Astrocyte of the cerebellum (primary cell): ENCODE measurements around the gene APRT.
"Not testable (repeated sequence)": the region's sequence is repeated elsewhere in the genome, so short reads cannot be mapped to it uniquely, and the experiment has no call there.

ENCODE experiments used
- DNase-seq: peaks from one replicate; pipeline ENCODE4 v3.0.0-alpha.2; 2011; ENCODE audit warnings: low read depth
- H3K4me3 ChIP-seq: 2 replicates; pipeline ENCODE4 v1.5.1; 2011; ENCODE audit warnings: mild to moderate bottlenecking, low read depth, low read length, moderate library complexity
- in situ Hi-C: cut with HindIII; loops from 2 replicates; pipeline ENCODE4 v1.10.0; 2017; ENCODE audit warnings: low sequenced_read_pairs
- TF ChIP-seq, protein P1 (sequence below): IDR thresholded peaks from 2 replicates; pipeline ENCODE4 v1.5.1; 2012; ENCODE audit warnings: low read length, low read depth, moderate library complexity, mild to moderate bottlenecking; ENCODE audit errors: missing control alignments

Gene APRT

DNA sequence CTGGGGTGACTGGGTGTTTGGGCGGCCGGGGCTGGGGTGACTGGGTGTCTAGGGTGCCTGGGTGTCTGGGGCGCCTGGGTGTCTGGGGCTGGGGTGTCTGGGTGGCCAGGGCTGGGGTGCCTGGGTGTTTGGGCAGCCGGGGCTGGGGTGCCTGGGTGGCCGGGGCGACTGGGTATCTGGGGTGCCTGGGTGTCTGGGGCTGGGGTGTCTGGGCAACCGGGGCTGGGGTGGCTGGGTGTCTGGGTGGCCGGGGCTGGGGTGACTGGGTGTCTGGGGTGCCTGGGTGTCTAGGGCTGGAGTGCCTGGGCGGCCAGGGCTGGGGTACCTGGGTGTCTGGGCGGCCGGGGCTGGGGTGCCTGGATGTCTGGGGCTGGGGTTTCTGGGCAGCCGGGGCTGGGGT lies 13.4 kb upstream of the APRT start:
- no peak for DNase-seq
- TF ChIP-seq, protein P1, sequence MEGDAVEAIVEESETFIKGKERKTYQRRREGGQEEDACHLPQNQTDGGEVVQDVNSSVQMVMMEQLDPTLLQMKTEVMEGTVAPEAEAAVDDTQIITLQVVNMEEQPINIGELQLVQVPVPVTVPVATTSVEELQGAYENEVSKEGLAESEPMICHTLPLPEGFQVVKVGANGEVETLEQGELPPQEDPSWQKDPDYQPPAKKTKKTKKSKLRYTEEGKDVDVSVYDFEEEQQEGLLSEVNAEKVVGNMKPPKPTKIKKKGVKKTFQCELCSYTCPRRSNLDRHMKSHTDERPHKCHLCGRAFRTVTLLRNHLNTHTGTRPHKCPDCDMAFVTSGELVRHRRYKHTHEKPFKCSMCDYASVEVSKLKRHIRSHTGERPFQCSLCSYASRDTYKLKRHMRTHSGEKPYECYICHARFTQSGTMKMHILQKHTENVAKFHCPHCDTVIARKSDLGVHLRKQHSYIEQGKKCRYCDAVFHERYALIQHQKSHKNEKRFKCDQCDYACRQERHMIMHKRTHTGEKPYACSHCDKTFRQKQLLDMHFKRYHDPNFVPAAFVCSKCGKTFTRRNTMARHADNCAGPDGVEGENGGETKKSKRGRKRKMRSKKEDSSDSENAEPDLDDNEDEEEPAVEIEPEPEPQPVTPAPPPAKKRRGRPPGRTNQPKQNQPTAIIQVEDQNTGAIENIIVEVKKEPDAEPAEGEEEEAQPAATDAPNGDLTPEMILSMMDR, result no peak
- in situ Hi-C loops, result no loop called here
- no peak overlapping the region for H3K4me3 ChIP-seq

DNA sequence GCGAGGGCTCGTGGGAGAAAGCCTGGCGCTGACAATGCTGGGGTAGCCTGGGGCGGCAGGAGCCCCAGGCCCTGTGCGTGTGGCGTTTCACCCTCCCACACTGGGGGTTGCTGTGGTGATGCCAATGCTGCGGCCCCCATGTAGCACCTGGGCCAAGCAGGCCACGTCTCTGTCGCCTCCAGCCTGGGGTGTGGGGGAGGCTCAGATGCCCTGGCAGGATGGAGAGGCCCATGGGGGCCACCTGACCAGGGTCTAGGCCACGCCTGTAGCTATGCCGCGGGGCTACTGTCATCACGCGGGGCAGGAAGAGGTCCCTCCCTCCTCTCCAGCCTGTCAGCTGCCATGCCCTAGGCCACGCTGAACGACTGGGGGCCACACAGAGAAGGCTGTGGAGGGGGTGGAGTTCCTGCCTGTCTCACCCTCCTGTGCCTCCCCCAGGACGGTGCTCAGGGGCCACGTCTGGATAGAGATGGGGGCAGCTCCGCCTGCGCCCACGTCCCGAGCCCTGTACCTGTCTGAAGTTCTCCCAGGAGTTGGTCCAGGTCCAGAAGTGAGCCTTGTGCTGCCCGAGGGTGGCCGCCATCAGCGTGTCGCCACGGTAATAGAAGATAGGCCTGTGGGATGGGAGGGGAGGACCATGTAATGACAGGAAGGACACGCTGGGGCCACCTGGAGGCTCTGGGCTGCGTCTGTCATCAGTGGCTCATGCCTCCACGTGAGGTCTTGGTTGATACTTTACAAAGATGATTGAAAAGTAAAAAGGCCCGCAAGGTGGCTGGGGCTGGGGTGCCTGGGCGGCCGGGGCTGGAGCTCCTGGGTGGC lies 12.7 kb upstream of the APRT start:
- no peak overlapping the region for H3K4me3 ChIP-seq
- TF ChIP-seq, protein P1, result no peak
- DNase-seq, result no peak
- in situ Hi-C loops, result no loop called here

DNA sequence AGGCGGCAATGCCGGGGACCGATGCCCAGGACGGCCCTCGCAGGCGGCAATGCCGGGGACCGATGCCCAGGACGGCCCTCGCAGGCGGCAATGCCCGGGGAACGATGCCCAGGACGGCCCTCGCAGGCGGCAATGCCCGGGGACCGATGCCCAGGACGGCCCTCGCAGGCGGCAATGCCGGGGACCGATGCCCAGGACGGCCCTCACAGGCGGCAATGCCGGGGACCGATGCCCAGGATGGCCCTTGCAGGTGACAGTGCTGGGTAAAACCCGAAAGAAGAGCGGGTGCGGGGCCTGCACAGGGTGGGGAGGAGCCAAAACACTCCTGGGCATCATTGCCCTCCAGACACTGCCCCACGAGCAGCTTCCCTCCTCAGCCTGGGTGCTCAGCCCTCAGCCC lies 11.9 kb upstream of the APRT start:
- DNase-seq, H3K4me3 ChIP-seq, in situ Hi-C loops: not testable (repeated sequence)

DNA sequence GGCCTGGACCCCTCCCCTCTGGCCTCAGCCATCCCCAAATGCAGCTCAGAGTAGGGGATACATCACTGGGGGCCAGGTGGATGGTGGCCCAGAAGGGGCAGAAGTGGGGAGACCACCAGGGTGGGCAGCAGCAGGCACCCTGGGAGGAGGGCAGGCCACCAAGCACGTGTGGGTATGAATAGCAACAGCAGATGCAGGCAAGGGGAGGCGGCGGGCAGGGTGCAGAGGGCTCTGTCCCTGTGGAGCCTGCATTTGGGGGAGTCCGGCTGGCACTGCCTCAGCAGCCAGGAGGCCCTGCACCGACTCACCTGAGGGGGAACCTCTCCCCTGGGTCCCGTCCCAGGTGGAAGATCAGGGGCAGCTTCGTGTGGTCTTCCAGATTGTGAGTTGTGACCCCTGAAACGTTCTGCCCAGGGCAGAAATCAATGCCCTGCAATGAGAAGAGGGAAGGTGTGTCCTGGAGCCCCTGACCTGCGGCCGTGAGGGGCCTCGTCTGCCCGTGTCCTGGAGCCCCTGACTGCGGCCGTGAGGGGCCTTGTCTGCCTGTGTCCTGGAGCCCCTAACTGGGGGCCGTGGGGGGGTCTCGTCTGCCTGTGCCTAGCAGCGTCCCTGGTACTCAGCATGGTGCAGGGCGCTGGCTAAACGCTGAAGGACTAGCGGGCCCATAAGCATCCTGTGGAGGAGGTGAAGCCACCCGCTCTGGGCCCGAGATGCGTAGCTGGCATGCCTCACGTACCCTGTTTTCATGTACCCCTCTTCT lies 10.7 kb upstream of the APRT start:
- TF ChIP-seq, protein P1, result no peak
- DNase-seq, result no peak
- in situ Hi-C loops, result no loop called here
- no peak overlapping the region for H3K4me3 ChIP-seq

DNA sequence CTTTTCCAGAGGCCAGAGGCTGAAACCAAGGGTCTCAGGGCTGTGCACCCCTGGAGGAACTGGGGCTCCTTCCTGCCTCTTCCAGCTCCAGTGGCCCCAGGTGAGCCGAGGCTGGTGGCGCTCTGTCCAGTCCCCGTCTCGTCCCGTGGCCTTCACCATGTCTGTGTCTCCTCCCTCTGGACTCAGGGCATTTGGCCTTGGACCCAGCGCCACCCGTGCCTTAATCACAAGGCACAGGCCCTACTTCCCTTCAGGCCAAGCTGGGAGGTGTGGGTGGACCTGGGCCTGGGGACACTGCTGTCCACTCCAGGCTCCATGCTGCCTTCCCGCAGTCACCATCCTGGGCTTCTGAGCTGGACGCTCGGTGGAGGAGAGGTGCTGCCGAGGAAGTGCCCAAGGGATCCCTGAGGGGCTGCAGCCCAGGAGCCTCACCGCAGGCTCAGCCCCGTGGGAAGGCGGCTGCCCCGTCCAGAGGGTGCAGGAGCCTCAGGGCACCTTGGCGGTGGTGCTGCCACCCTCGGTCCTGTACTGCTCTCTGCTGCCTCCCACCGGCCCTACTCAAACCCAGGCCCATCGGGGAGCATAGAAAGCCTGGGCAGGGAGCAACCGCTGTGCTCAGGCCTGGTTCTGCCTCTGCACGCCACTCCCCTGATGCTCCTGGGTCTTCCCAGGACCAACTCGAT lies 9.6 kb upstream of the APRT start:
- no peak overlapping the region for H3K4me3 ChIP-seq
- TF ChIP-seq, protein P1, result no peak
- in situ Hi-C loops, result no loop called here
- no peak for DNase-seq

DNA sequence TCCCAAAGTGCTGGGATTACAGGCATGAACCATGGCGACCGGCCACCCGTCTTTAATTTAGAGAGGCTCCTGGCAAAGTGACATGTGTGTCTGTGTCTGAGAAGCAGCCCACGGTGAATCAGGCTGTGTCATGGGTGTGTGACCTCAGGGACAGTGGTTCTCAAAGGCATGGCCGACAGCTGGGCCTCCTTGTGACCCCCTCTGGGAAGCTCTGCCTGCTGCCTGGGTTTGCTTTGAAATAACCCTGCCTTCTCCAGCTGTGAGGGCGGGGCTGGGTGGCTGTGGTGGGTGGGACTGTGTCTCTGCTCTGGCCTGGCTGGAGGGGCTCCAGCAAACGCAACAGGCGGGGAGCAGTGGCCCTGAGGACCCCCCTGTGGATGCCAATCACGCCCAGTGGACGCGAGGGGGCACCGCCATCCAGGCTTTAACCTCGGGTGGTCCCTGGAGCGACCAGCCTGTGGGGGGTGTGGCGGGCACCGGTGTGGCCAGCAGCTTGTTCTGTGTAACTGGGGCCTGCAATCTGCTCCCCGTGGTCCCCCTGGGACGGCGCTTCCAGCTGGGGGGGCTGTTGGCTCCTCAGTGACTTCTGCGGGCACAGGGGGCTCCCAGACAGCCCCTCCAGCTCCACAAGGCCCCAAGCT lies 8.8 kb upstream of the APRT start:
- TF ChIP-seq, protein P1, result no peak
- H3K4me3 ChIP-seq, result no peak overlapping the region
- DNase-seq, result no peak
- in situ Hi-C loops, result no loop called here
